Left kidney (tissue), 8 donors: ENCODE results near the gene NIBAN1. TPM values are rescaled to one million over a fixed set of nuclear protein-coding genes. Genes with fewer than 3 reads are reported as not detected.
"Not testable (repeated sequence)": the region's sequence is repeated elsewhere in the genome, so short reads cannot be mapped to it uniquely, and the experiment has no call there.

Source experiments
- DNase-seq: peaks from one replicate; pipeline ENCODE4 v3.0.0-alpha.2; 2013
- long read RNA-seq, 8 donors: transcript quantifications; one replicate each; lab custom pipeline, GENCODE V29; 2026
- polyA plus RNA-seq: library from polyadenylated mRNA; unstranded; fragments of 120-200 nt; gene quantifications from one replicate; pipeline ENCODE4 v1.2.1, GENCODE V29; 2013; ENCODE audit not compliant: insufficient read length

NIBAN1 gene, protein sequence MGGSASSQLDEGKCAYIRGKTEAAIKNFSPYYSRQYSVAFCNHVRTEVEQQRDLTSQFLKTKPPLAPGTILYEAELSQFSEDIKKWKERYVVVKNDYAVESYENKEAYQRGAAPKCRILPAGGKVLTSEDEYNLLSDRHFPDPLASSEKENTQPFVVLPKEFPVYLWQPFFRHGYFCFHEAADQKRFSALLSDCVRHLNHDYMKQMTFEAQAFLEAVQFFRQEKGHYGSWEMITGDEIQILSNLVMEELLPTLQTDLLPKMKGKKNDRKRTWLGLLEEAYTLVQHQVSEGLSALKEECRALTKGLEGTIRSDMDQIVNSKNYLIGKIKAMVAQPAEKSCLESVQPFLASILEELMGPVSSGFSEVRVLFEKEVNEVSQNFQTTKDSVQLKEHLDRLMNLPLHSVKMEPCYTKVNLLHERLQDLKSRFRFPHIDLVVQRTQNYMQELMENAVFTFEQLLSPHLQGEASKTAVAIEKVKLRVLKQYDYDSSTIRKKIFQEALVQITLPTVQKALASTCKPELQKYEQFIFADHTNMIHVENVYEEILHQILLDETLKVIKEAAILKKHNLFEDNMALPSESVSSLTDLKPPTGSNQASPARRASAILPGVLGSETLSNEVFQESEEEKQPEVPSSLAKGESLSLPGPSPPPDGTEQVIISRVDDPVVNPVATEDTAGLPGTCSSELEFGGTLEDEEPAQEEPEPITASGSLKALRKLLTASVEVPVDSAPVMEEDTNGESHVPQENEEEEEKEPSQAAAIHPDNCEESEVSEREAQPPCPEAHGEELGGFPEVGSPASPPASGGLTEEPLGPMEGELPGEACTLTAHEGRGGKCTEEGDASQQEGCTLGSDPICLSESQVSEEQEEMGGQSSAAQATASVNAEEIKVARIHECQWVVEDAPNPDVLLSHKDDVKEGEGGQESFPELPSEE
- polyA plus RNA-seq: 3.1 TPM
- long read RNA-seq, donor 1: 0 reads
- long read RNA-seq, donor 2, full-length matches to known transcripts: 2 of 2 reads
- long read RNA-seq, donor 2, partial matches to known transcripts: 0 of 2 reads
- long read RNA-seq, donor 2, other reads (novel, unspliced or antisense): 0 of 2 reads
- long read RNA-seq, donor 3, full-length matches to known transcripts: 2 of 2 reads
- long read RNA-seq, donor 3, partial matches to known transcripts: 0 of 2 reads
- long read RNA-seq, donor 3, other reads (novel, unspliced or antisense): 0 of 2 reads
- long read RNA-seq, donor 4: 0 reads
- long read RNA-seq, donor 5, full-length matches to known transcripts: 1 of 1 reads
- long read RNA-seq, donor 5, partial matches to known transcripts: 0 of 1 reads
- long read RNA-seq, donor 5, other reads (novel, unspliced or antisense): 0 of 1 reads
- long read RNA-seq, donor 6: 0 reads
- long read RNA-seq, donor 7: 0 reads
- long read RNA-seq, donor 8, full-length matches to known transcripts: 1 of 1 reads
- long read RNA-seq, donor 8, partial matches to known transcripts: 0 of 1 reads
- long read RNA-seq, donor 8, other reads (novel, unspliced or antisense): 0 of 1 reads

GRCh38 chr1:184974056-184974836 is at the start of gene NIBAN1:
NIBAN1 (minus strand) TSS chr1:184974508; CDS start chr1:184974356, 152 bp downstream.
- DNase-seq: no peak

DNA sequence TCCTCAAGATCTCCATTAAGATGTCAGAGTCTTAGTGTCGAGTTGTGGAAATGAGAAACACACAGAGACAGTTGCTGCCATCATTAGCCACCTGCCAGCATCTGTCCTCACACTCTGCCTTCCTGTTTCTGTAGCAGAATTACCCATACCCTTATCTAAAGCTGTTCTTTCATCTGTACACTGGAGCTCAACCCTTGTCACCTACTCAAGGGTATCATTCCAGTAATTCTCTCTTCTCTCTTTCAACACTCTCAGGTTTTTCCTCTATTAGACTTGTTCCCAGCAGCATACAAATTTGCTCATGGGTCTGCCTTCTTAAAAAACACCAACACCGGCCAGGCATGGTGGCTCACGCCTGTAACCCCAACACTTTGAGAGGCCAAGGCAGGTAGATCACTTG is 43.7 kb upstream of the NIBAN1 start:
- DNase-seq: no peak

DNA sequence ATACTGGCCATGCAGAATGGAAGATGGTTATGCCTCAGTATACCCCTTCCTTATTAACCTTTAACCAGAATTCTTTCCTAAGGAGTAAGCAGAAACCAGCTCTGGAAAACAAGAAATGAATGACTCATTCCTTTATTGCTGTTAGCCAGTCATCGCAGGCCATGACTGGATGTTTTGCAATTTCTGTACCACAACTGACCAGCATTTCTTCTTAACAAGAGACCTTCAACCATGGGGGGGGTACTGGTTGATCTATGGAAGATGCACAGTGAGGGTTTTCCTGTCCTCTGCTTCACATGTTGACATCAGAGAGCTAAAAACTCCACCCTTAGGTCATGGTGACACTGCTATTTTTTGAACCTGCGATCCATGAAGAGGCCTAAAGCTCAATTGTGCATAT is 43.0 kb upstream of the NIBAN1 start:
- no peak for DNase-seq

DNA sequence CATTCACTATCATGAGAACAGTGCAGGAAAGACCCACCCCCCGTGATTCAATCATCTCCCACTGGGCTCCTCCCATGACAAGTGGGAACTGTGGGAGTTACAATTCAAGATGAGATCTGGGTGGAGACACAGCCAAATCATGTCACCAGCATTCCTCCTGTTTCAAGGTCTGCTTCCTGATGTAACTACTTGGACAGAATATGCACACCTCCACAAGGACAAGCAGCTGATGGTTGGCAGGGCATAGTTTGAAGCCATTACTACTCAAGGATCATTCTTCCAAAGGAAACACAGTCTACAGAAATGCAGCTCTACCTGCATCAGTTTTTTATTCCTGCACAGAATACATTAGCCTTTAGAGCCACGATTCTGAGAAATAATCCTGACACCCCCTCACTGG is 42.6 kb upstream of the NIBAN1 start:
- DNase-seq: no peak

GRCh38 chr1:185015631-185016030 is 41.3 kb upstream of the NIBAN1 start:
- DNase-seq: no peak

- no peak for DNase-seq
These were observed 40.6 kb upstream of the NIBAN1 start for GRCh38 chr1:185014941-185015340.

DNA sequence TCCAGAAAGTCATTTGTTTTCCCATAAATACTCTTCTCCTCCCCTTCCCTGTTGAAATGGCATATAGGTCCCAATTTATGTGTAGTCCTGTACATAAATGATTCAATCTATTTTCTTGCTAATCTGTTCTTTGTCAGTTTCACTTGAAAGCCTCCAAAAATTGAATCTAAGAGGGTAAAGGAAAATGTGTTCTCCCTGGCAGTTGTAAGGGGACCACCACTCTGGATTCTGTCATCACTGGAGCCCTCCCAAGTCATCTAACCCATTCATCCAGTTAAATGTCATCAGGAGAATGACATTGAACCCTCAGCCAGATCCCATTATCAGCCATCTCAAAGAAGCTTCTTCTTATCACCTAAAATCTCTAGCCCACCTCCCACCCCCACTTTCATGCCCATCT is 36.1 kb upstream of the NIBAN1 start:
- no peak for DNase-seq

GRCh38 chr1:185008838-185009237 is 34.5 kb upstream of the NIBAN1 start:
- no peak for DNase-seq

DNA sequence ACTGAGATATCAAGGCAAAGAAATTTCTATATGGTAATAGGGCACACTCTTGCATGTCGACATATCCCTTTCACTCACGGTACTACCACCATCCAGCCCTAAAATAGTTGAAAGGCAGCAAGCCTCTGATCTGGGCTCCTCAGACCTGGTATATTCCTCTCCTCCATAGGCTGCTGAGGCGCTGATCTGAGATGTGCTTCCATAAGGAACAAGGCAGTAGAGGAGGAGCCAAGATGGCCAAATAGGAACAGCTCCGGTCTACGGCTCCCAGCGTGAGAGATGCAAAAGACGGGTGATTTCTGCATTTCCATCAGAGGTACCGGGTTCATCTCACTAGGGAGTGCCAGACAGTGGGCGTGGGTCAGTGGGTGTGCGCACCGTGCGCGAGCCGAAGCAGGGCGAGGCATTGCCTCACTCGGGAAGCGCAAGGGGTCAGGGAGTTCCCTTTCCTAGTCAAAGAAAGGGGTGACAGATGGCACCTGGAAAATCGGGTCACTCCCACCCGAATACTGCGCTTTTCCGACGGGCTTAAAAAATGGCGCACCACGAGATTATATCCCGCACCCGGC is 27.1 kb upstream of the NIBAN1 start:
- not testable (repeated sequence) for DNase-seq

DNA sequence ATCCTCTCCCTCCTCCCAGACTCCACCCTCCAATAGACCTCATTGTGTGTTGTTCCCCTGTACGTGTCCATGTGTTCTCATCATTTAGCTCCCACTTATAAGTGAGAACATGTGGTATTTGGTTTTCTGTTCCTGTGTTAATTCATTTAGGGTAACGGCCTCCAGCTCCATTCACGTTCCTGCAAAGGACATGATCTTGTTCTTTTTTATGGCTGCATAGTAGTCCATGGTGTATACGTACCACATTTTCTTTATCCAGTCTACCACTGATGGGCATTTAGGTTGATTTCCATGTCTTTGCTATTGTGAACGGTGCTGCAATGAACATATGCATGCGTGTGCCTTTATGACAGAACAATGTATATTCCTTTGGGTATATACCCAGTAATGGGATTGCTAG is 25.7 kb upstream of the NIBAN1 start:
- not testable (repeated sequence) for DNase-seq

DNA sequence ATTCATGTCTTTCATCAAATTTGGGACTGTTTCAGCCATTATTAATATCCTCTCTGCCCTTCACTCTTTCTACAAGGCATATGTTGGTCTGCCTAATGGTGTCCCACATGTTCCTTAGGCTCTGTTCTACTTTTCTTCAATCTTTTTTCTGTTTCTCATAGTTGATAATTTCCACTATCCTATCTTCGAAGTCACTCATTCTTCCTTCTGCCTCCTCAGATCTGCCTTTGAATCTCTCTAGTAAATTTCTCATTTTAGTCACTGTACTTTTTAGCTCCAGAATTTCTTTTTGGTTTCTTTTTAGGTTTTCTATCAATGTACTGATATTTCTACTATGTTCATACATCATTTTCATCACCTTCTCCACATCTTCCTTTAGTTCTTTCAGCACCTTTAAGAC is 20.0 kb upstream of the NIBAN1 start:
- DNase-seq: no peak

DNA sequence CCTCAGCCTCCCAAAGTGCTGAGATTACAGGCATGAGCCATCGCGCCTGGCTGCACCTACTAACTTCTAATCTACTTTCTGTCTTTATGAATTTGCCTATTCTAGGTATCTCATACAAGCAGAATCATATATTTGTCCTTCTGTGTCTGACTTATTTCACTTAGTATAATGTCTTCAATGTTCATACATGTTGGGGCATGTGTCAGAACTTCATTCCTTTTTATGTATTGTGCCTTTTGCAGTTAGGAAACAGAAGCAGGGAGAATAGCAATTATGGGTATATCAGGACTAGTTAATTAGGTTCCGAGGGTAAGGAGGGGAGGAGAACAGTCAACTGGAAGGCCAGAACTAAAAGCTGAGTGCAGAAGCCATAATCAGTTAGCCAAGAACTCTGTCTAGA is 18.0 kb upstream of the NIBAN1 start:
- no peak for DNase-seq

- no peak for DNase-seq
These were observed 15.9 kb upstream of the NIBAN1 start for GRCh38 chr1:184990204-184990603.

- DNase-seq: no peak
These were observed 14.2 kb upstream of the NIBAN1 start for GRCh38 chr1:184988506-184988905.

- DNase-seq: no peak
These were observed 13.4 kb upstream of the NIBAN1 start for GRCh38 chr1:184987696-184988095.

DNA sequence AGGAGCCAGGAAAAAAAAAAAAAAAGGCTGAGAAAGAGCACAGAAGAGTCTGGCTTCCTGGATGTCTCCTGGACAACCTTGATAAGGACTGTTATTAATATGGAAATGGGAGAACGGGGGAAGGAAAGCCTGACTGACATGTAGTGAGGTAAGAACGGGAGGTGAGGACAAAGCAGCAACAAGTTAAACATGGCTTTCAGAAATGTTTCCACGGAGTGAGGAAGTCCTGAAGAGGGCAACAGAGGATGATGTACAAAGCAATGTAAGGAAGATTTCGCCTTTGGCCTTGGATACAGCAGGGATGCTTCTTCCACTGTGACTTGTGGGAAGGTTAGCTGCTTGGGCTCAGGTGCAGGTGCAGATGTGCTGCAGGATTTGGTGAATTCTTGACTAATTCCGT is 11.9 kb upstream of the NIBAN1 start:
- no peak for DNase-seq

- no peak for DNase-seq
These were observed 8.0 kb upstream of the NIBAN1 start for GRCh38 chr1:184982002-184982954.

- DNase-seq: no peak
These were observed 6.4 kb upstream of the NIBAN1 start for GRCh38 chr1:184980726-184981125.

DNA sequence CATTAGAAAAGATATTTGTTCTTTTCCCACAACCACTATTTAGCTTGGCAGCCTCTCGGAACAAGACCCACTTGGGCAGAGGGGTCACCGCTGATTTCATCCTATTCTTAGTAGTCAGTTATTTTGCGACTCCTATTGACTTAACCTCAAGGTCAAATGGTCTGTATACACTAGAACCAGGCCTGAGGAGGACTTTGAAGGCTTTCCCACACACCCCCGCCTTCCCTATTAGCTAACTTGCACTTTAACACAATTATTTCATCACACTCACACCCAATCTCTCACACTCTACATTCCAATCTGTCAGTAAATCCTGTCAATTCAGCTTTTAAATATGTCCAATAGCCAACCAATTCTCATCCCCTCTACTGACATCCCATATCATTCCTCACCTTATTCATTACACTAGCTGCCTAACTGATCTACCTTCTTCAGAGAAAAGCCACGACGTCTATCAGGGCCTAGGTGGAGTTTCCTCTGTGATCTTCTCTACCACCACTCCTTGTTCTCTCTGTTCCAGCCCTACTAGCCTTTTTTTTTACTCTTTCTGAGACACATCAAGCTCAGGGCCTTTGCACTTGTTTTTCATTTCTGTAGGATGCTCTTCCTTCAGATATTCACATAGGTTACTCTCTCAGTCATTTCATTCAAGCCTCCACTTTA is 1.0 kb upstream of the NIBAN1 start:
- DNase-seq: no peak
